ENCODE data around the gene INPP5A.

The INPP5A gene

DNA sequence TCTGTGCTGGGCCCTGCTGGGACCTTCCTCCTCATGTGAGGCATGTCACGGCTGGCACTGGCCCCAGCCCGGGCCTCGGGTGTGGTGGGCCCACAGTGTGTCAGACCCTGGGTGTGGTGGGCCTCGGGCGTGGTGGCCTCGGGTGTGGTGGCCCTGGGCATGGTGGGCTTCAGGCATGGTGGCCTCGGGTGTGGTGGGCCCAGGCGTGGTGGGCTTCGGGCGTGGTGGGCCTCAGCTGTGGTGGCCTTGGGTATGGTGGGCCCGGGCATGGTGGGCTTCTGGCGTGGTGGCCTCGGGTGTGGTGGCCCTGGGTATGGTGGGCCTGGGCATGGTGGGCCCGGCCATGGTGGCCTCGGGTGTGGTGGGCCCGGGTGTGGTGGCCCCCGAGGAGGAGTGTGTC, 207.9 kb downstream of the INPP5A start:
- no peak for DNase-seq (ENCODE audit: low read depth)

DNA sequence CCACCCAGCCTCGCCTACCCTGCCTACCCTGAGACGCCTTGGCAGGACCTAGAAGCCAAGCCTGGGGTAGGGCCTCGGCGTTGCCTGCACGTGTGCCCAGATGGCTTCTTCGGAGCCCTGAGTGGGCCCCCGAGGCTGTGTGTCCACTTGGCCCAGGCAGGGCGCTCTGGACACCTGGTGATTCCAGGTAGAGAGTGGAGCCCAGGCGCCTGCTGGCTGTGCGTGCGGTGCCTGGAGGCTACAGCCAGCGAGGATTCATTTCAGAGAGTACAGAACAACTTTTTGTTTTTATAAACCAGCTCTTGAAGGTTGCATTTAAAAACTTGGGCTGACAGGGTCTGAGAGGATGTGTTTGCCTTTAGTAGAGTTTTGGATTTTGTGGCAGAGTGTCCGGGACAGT, 208.4 kb downstream of the INPP5A start:
- DNase-seq (ENCODE audit: low read depth), result no peak

DNA sequence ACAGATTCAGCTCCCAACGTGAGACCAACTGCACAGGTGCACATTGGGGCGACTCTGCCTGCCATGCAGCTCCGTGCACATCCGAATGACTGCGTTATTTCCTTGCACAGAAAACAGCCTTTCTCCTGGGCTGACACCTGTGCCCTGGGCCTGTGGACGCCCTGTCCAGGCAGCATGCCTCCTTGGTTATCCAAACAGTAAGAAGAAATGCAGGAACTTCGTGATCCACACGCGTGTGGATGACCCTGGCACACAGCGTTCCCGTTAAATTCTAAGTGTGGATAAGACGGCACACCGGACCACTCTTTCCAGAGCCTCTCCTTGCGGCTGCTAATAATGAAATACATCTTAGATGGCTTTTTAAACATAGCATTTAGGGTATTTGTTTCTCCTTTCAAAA, 208.8 kb downstream of the INPP5A start:
- no peak for DNase-seq (ENCODE audit: low read depth)

DNA sequence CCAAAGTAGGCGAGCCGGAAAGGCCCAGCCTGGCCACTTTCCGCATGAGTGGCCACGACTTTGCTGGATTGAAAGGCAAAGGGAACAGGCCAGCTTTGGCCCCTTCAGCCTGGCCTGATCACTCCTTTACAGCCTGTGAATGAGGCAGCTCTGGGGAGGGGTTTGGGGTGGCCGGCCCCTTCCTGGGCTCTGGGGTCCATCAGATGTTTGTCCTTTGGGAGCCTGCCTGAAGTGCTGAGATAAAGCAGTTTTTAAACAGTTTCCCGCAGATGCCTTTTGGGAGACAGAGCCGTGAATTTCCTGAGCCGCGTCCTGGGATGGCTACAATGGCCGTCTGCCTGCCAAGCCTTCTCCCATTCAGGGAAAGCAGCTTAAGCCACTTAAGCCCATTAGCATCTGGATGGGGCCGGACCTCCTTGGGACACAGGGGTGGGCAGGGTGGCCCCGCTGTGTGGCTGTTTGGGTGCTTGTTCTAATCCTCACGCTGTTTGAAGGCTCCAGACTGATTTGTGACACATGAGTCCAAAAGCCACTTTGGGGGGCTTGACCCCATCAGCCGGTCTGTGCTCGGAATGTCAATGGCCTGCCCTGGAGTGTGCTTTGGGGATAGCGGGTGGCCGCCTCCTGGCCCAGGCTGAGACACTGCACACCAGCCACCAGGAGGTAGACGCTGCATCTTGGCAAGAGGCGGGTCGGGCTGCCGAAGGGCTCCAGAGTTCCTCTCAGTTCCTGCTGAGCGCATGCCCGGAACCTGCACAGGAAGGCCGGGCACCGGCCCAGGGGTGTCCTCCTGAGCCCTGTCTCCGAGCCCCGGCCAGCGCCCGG, 209.4 kb downstream of the INPP5A start:
- no peak for DNase-seq (ENCODE audit: low read depth)

DNA sequence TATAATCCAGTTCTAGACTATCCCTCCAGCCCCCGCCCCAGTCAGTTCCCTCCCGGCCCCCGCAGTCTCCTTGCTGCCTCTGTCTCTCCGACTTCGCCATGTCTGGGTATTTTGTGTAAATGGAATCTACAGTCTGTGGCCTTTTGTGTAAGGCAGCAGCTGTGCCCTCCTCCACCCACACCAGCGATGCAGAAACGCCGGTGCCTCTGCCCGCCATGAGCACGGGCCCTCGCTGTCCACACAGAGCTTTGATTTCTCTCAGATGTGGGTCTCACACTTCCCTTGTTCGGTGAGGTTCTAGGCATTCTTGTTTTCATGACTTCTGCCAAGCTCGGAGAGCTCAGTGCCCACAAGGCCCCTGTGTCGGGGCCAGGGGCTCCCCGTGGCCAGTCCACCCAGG, 210.5 kb downstream of the INPP5A start:
- no peak for DNase-seq (ENCODE audit: low read depth)

DNA sequence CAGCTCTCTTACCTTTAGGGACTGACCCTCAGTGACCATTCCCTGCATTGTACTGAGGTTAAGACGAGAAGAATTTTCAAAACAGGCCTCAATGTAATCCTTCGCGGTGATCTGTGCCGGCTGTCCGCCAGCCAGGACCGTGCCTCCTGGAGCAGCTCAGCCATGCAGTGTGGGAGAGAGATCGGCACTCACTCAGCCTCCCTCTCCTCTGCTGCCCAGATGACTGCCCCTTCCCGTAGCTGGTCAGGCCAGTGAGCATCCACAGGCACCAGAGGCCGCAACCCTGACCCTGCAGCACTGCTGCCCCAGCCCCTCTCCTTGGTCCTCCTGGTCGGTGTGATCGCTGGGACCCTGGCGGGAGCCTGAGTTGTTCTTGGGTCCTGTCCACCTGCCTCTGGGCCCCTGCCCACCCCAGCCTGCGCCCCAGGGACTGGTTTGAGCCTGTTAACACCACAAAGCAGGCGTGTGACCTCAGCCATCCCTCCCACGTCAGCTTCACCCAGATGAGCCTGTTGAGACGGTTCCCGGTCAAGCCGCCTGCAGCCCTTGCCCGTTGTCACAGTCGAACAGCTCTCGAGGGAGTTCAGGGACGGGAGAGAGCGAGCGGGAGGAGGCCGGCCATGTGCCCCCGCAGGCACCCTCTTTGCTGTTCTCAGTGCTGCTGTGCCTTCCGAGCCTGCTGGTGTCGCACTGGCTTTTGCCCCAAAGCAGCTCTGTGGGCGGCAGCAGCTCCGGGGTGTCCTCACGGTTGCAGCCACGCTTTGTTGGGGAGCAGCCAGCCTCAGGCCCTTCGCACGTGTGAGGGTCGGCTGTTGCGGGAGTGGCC, 211.2 kb downstream of the INPP5A start:
- no peak for DNase-seq (ENCODE audit: low read depth)

DNA sequence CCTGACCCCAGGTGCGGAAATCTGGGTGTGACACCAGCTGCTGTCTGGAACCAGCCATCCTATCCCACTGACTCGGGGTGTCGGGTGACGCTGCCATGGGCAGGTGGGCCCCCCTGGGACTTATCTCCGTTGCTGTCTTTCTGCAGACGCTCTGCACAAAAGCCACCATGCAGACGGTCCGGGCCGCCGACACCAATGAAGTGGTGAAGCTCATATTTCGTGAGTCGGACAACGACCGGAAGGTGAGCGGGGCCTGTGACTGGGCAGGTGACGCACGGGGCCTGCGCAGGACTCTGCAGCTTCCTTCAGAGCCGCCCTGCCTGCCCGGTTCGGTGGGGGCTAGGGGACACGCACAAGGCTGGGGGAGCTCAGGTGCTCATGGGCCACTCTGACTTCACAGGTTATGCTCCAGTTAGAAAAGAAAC, 211.8 kb downstream of the INPP5A start:
- no peak for DNase-seq (ENCODE audit: low read depth)

DNA sequence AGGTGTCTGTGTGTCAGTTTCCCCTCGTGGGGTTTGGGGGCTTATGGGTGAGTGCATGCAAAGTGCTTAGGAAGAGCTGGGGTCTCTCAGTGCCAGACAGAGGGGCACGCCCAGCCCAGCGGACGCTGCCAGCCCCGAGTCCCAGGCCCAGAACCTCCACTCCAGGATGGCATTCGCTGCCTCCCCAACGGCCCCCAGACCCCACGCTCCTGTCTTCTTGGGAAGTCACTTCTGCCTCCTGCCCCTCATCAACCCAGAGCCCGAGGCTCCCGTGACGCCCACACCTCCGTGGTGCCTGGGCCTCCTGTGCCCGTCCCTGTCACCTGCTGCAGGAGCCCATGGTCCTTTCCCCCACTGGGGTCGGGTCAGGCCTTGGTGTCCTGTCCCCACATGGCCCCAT, 213.3 kb downstream of the INPP5A start:
- no peak for DNase-seq (ENCODE audit: low read depth)

DNA sequence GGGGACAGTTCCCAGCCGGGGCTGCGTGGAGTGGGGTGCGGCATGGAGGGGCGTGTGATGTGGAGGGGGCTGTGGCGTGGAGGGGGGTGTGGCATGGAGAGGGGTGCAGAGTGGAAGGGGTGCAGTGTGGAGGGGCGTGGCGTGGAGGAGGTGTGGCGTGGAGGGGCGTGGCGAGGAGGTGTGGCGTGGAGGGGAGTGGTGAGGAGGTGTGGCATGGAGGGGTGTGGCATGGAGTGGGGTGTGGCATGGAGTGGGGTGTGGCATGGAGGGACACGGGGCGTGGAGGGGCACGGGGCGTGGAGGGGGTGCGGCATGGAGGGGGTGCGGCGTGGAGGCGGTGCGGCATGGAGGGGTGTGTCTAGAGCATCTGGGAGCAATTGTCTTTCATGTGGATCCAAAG, 214.8 kb downstream of the INPP5A start:
- no peak for DNase-seq (ENCODE audit: low read depth)

DNA sequence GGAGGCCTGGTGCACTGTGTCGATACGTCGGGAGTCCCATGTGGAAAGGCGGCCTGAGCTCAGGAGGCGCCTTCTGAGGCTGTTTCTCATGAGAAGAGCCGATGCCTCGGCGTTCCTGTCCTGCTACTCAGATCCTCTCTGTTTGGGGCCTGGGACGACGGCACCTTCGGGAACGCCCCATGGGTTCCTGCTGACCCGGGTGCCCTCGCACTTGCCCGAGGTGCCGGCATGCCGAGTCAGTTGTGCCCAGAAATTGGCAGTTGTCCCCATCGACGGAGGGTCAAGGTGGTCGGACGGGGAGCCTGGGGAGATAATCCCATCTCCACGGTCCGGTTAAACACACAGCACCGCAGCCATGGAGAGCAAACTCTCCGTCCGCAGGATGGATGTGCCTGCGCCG, 215.4 kb downstream of the INPP5A start:
- no peak for DNase-seq (ENCODE audit: low read depth)

DNA sequence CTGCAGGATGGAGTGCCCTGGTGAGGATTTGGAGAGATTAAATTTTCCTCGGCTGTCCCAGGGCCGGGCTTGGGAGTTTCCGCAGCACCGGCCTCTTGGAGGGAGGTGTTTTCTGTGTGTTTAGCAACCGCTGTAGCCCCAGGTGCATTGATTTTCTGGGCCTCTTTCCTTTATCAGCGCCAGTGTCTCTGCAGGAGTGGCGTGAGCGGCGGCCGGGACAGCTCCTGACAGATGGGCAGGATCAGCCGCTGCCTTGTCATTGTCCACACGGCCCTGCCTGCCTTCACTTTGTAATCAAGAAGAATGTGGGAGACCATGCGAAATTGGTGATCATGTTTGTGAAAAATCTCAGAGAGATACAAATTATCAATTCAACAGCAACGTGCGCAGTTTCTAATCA, 216.0 kb downstream of the INPP5A start:
- no peak for DNase-seq (ENCODE audit: low read depth)

DNA sequence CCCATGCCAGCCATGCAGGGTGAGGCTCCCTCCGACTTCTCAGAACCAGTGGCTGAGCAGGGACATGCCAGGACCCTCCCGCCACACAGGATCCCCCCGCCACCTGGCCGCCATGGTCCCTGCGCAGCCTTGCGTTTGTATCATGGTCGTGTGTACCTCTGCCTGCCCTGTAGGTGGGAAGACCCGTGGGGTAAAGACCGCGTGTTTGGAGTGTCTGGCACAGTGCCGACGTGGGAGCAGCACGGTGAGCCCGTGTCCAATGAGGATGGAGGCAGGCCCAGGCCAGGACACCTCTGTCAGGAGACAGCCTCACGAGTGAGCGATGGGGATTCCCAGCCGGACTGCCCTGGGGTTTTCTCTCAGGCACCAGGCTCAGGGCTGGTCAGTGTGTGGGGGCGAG, 216.5 kb downstream of the INPP5A start:
- DNase-seq (ENCODE audit: low read depth), result no peak

DNA sequence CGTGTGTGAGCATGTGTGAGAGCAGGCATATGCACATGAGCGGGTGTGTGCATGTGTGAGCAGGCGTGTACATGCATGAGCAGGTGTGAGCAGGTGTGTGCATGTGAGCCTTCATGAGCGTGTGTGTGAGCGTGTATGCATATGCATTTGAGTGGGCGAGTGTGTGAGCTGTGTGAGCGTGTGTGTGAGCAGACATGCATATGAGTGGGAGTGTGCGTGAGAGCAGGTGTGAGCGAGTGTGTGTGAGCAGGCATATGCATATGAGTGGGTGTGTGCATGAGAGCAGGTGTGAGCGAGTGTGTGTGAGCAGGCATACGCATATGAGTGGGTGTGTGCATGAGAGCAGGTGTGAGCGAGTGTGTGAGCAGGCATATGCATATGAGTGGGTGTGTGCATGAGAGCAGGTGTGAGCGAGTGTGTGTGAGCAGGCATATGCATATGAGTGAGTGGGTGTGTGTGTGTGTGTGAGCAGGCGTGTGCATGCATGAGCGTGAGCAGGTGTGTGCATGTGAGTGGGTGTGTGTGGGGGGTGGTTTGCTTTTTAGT, 217.7 kb downstream of the INPP5A start:
- no peak for DNase-seq (ENCODE audit: low read depth)

DNA sequence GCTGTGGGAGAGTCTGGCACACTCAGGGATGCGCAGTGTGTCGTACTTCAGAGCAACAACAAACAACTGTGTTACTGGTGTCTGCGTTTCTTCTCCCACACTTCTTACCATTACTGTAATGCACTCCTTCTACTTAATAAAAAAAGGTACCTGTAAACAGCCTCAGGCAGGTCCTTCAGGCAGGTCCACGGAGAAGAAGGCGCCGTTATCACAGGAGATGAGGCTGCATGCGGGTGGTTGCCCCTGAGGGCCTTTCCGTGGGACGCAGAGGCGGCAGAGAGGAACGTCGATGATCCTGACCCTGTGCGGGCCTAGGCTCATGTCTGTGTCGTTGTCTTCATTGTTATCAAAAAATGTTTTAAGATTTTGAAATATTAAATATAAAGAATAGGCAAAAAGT, 219.0 kb downstream of the INPP5A start:
- no peak for DNase-seq (ENCODE audit: low read depth)

DNA sequence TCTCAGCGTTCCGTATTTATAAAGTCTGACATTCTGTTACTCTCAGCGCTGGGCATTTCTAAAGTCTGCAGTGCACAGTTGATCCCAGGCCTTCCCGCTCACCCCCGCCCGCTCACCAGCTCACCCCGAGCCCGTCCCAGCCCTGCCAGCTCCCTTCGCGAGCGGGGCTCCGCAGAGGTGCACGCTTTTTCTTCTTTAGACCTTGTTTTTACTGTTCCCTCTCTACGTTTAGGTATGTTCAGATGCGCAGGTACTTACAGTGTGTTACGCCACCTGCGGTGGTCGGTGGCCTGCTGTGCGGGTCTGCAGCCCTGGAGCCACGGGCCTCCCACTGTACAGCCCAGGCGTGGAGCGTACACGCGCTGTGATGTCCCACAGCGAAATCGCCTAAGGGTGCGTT, 219.6 kb downstream of the INPP5A start:
- no peak for DNase-seq (ENCODE audit: low read depth)

DNA sequence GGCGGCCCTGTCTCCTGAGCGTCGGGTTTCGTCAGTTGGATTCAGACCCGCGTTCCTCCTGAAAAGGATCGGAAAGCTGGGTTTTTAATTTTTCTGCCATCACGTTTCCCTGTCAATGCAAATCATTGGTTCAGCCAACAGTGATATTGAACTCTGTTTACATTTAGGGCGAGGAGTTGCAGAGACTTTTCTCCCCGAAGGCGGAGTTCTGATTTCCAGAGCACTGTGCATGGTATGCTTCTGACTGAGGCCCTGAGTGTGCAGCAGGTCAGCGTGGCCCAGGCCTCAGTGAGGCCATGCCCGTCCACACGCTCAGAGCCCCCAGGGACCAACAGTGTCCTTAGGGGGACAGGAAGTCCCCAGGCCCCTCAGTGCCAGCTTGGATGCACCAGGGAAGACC, 221.3 kb downstream of the INPP5A start:
- no peak for DNase-seq (ENCODE audit: low read depth)

DNA sequence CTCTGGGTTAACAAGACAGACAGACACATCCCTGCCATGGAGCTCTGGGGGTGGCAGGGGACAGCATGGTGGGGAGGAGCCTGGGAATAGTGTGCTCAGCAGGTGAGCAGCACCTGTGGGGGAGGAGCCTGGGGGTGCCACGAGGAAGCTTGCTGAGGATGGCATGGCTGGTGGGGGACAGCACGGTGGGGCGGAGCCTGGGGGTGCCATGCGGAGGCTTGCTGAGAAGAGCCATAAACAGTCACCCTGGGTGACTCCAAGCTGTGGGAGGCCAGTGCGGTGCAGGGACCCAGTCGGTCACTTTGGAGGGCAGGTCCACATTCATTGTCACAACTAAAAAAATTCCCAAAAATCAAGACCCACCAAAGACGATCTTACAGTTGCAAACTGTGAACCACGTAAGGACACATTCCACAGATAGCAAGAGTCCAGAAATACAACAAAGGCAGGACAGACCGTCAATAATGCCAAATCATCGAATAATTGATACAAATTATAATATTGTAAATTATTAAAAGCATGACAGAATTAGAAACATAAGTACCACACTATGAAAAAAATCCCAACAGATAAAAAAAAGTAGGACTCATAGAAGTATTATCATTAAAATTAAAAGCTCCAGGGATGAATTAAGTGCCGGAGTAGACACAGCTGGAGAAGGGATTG, 223.9 kb downstream of the INPP5A start:
- no peak for DNase-seq (ENCODE audit: low read depth)

DNA sequence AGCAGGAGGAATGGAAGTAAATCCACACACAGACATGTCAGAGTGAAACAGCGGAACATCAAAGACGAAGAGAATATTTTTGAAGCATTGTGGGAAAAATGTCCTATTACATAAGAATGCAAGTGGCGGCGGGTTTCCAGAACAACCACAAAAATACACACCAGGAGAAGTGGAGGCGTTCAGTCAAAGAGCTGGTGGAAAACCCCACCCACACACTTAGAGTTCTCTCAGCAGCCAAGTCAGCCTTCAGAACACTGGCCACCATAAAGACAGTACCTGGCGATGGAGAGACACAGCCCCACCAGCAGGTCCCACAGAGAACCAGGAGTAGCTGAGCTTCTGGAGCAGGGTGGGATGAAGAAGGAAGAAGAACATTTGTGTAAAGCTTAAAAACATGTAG, 224.7 kb downstream of the INPP5A start:
- DNase-seq (ENCODE audit: low read depth), result no peak

DNA sequence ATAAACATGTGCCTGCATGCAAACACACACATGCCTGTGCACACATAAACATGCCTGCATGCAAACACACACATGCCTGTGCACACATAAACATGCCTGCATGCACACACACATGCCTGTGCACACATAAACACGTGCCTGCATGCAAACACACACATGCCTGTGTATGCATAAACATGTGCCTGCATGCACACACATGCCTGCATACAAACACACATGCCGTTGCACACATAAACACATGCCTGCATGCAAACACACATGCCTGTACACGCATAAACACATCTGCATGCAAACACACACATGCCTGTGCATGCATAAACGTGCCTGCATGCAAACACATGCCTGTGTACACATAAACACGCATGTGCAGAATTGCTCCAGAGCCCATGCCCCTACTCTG, 226.0 kb downstream of the INPP5A start:
- no peak for DNase-seq (ENCODE audit: low read depth)

DNA sequence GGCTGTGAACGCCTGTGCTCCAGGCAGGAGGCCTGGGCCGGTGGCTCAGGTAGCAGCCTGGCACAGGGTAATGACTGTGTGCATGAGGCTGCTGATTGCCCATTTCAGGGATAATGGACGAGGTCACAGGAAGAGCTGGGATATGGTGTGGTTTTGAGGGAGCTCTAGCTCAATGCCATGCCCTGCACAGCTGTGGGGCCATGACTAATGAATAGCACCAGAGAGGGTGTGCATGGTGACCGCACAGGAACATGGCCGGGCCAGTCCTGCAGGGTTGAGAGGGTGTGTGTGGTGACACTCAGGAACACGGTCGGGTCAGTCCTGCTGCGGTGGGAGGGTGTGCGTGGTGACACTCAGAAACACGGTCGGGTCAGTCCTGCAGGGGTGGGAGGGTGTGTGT, 226.5 kb downstream of the INPP5A start:
- DNase-seq (ENCODE audit: low read depth), result no peak

DNA sequence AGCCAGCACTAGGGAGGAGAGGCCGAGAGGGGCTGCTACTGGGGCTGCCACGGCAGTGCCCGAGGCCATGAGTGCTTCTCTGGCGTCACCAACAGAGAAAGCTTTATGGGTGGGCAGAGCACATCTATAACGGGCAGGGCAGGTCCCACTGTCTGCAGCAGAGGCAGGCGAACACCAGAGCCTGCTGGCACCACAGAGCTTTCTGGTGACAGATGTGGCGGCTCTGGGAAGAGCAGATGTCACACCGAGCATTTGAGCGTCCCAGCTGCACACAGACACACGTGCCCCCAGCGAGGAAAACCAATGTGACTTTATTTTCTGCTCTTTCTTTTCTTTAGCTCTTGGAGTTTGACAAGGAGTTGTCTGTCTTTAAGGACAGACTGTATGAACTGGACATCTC, 227.8 kb downstream of the INPP5A start:
- DNase-seq (ENCODE audit: low read depth), result no peak

DNA sequence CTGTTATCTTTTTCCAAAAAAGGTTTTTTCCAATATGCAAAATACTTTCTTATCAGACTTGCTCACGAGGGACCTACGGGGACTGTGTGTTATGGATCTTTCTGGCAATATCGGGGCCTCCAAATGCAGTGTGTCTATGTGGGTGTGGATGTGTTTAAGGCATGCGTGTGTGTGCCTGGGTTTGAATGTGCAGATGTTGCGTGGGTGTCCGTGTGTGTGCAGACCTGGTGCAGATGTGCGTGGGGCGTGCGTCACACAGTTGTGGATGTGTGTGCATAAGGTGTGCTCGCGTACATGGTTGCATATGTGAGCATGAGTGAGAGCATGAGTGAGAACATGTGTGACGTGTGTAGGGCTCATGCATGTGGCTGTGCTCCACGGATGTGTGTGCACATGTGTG, 228.7 kb downstream of the INPP5A start:
- no peak for DNase-seq (ENCODE audit: low read depth)

Data from stimulated activated CD8-positive, alpha-beta memory T cell treated with anti-CD3 and anti-CD28 coated beads, Interleukin-15, amount 100 ng/mL, for 24 hours (primary cell).